ENCODE data around the gene NENF. TPM values are rescaled to one million over a fixed set of nuclear protein-coding genes. Genes with fewer than 3 reads are reported as not detected.
A peak's percentile ranks its signal among the peaks of the same experiment; 100 is the strongest.

Gene NENF
- total and polyA plus RNA-seq, 2 donors (not counting 1 experiment from before 2014, with no cell fraction given), result 10.6 to 20.3 TPM

DNA sequence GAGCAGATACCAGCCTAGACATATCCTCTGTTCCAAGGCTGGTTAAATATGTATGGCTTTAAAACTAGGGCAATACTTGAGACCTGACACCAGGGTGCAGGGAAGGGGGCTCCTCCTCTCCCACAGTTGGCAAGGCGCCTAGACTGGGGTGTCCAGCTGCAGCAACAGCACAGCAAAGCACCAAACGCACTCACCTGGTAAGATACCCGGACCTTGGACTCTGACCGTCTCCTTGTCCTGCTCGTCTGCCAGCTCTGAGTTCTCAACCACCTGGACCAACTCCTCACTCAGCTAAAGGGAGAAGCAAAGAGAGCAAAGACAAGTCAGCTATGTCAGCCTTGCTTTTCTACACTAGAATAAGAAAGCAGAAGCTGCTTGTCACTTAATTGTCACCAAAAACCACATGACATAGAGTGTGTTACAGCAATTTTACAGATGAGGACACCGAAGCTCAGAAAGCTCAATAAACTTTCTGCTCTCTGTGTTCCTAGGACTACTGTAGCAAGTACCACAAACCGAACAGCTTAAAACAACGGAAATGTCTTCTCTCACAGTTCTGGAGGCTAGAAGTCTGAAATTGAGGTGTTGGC, 22.4 kb upstream of the NENF start:
- POLR2A ChIA-PET, result no interaction called here

DNA sequence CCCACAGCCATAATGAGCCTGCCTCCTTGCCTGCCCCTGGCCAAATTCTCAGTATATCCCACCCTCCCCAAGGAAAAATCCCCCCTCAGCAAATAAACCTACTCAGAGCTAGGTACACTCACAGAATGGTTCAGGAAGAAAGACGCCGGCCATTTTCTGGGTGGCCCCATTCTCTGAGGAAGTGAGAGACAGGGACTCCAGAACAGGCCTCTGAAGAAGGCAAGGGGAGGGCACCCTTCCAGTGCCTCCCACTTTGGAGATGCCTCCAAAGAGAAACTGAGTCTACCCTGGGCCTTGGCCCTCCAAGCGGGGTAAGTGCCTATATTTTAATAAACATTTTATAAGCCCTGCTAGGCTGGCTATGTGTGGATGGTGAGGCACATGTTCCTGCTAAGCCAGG, 20.3 kb upstream of the NENF start:
- CTCF ChIA-PET, result no interaction called here
- peak overlapping the region; percentile 14 for H3K4me2 ChIP-seq (replicated peaks; ENCODE audit: low read depth, low read length, poor library complexity, severe bottlenecking)

More for the DNA sequence above, 22.4 kb upstream of the NENF start:
- Mint-ChIP-seq H3K4me3 (no peak overlapping the region), H3K27me3 (no peaks in the 10 kb centered on the region), H3K4me1 (peaks cover 32% of the 10 kb centered on the region), H3K27ac (no peak overlapping the region), H3K9me3 (ENCODE audit: insufficient read depth) (no peaks in the 10 kb centered on the region)
- ATAC-seq (ENCODE audit: low read depth), result no peak
- intact Hi-C loops (cut with micrococcal nuclease), result loop anchor here (5.0 kb wide), 1 partner anchor 447 kb away; the partner anchor contains the start of gene FLVCR1
- no peak overlapping the region for H3K27ac ChIP-seq (ENCODE audit: low read length in 2 of 2)
- H3K4me2 ChIP-seq (replicated peaks; ENCODE audit: low read depth, low read length, poor library complexity, severe bottlenecking), result no peak overlapping the region
- no peak overlapping the region for H2AFZ ChIP-seq (ENCODE audit: insufficient read depth, low read depth, low read length, poor library complexity, severe bottlenecking)
- H3K79me2 ChIP-seq (ENCODE audit: control insufficient read depth, insufficient read depth, low read length), result peaks cover 73% of the 10 kb centered on the region
- peaks cover 20 to 29% of the 10 kb centered on the region in 2 donors for H3K4me1 ChIP-seq (ENCODE audit: control insufficient read depth in 2 of 2, insufficient read depth in 2 of 2, low read length in 2 of 2)
- H3K27me3 ChIP-seq (replicated peaks in 1 of 4; ENCODE audit: control extremely low read depth in 1 of 4, control insufficient read depth in 3 of 4, insufficient read depth in 4 of 4, low read length in 3 of 4), result no peaks in the 10 kb centered on the region
- no peaks in the 10 kb centered on the region for H3K9me3 ChIP-seq (ENCODE audit: control extremely low read depth in 1 of 3, control insufficient read depth in 2 of 3, insufficient read depth in 1 of 3, low read length in 2 of 3)
- WGBS (ENCODE audit: insufficient coverage), result 90% methylated on average over 7 of the region's 8 CpGs
- H3K9ac ChIP-seq (ENCODE audit: low read length), result no peak overlapping the region
- no peak for DNase-seq
- H3K36me3 ChIP-seq (replicated peaks in 1 of 2; ENCODE audit: control extremely low read depth in 1 of 2, control insufficient read depth in 1 of 2, extremely low read depth in 1 of 2, insufficient read depth in 2 of 2, low read length in 1 of 2), result peaks cover 0 to 53% of the 10 kb centered on the region in 2 experiments
- H4K20me1 ChIP-seq (ENCODE audit: control insufficient read depth, insufficient read depth, low read length, poor library complexity, severe bottlenecking), result peaks cover 10% of the 10 kb centered on the region
- H3K4me3 ChIP-seq (ENCODE audit: control extremely low read depth in 1 of 5, extremely low read depth in 1 of 5, insufficient read depth in 1 of 5, low read depth in 2 of 5, low read length in 4 of 5), result no peak overlapping the region
- TF ChIP-seq, protein P1, sequence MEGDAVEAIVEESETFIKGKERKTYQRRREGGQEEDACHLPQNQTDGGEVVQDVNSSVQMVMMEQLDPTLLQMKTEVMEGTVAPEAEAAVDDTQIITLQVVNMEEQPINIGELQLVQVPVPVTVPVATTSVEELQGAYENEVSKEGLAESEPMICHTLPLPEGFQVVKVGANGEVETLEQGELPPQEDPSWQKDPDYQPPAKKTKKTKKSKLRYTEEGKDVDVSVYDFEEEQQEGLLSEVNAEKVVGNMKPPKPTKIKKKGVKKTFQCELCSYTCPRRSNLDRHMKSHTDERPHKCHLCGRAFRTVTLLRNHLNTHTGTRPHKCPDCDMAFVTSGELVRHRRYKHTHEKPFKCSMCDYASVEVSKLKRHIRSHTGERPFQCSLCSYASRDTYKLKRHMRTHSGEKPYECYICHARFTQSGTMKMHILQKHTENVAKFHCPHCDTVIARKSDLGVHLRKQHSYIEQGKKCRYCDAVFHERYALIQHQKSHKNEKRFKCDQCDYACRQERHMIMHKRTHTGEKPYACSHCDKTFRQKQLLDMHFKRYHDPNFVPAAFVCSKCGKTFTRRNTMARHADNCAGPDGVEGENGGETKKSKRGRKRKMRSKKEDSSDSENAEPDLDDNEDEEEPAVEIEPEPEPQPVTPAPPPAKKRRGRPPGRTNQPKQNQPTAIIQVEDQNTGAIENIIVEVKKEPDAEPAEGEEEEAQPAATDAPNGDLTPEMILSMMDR (IDR thresholded peaks at IDR 0.05), result no peak
- no peak for TF ChIP-seq EZH2 (IDR thresholded peaks at IDR 0.05; ENCODE audit: borderline replicate concordance, insufficient read depth, low read depth, low read length, poor library complexity, severe bottlenecking)
- CTCF ChIA-PET, result no interaction called here

More for the DNA sequence above, 20.3 kb upstream of the NENF start:
- DNase-seq (no peak), ATAC-seq (ENCODE audit: low read depth) (no peak)
- Histone ChIP-seq H3K36me3 (replicated peaks in 1 of 2; ENCODE audit: control extremely low read depth in 1 of 2, control insufficient read depth in 1 of 2, extremely low read depth in 1 of 2, insufficient read depth in 2 of 2, low read length in 1 of 2) (peaks cover 0 to 35% of the 10 kb centered on the region in 2 experiments), H3K4me1 (ENCODE audit: control insufficient read depth in 2 of 2, insufficient read depth in 2 of 2, low read length in 2 of 2) (peaks cover 24 to 35% of the 10 kb centered on the region in 2 donors), H3K9me3 (ENCODE audit: control extremely low read depth in 1 of 3, control insufficient read depth in 2 of 3, insufficient read depth in 1 of 3, low read length in 2 of 3) (no peaks in the 10 kb centered on the region), H3K4me3 (ENCODE audit: control extremely low read depth in 1 of 5, extremely low read depth in 1 of 5, insufficient read depth in 1 of 5, low read depth in 2 of 5, low read length in 4 of 5) (no peak overlapping the region), H2AFZ (ENCODE audit: insufficient read depth, low read depth, low read length, poor library complexity, severe bottlenecking) (no peak overlapping the region), H3K27me3 (replicated peaks in 1 of 4; ENCODE audit: control extremely low read depth in 1 of 4, control insufficient read depth in 3 of 4, insufficient read depth in 4 of 4, low read length in 3 of 4) (no peaks in the 10 kb centered on the region), H4K20me1 (ENCODE audit: control insufficient read depth, insufficient read depth, low read length, poor library complexity, severe bottlenecking) (peaks cover 10% of the 10 kb centered on the region), H3K27ac (ENCODE audit: low read length in 2 of 2) (no peak overlapping the region), H3K9ac (ENCODE audit: low read length) (no peak overlapping the region), H3K79me2 (ENCODE audit: control insufficient read depth, insufficient read depth, low read length) (peaks cover 56% of the 10 kb centered on the region)
- Mint-ChIP-seq H3K27ac (no peak overlapping the region), H3K4me3 (peak overlapping the region; percentile 34), H3K4me1 (peaks cover 39% of the 10 kb centered on the region), H3K27me3 (no peaks in the 10 kb centered on the region), H3K9me3 (ENCODE audit: insufficient read depth) (no peaks in the 10 kb centered on the region)
- TF ChIP-seq EZH2 (IDR thresholded peaks at IDR 0.05; ENCODE audit: borderline replicate concordance, insufficient read depth, low read depth, low read length, poor library complexity, severe bottlenecking), result no peak
- TF ChIP-seq, protein P1 (IDR thresholded peaks at IDR 0.05), result no peak
- intact Hi-C loops (cut with micrococcal nuclease), result loop anchor here (5.0 kb wide), 1 partner anchor 445 kb away; the partner anchor contains the start of gene FLVCR1
- POLR2A ChIA-PET, result no interaction called here
- WGBS (ENCODE audit: insufficient coverage), result 82% methylated on average over 2 of the region's 3 CpGs
